Heart left ventricle (tissue), 16 donors: ENCODE data around the gene GMPR. TPM values are rescaled to one million over a fixed set of nuclear protein-coding genes. Genes with fewer than 3 reads are reported as not detected.

Experiments
- ATAC-seq, 4 donors: fragments of 200-7000 bp; cut with Tn5 transposase; one replicate each; pipeline ENCODE4 v1.9.1; 2020 to 2022; ENCODE audit warnings: moderate library complexity in 4 of 4, mild to moderate bottlenecking in 3 of 4, moderate number of reproducible peaks in 1 of 4
- DNase-seq, 5 donors: peaks; one replicate each; pipeline ENCODE4 v3.0.0-alpha.2; 2020
- H3K27ac ChIP-seq, 12 donors: fragments of 200-600 bp; sonication (generic) in 4 of 12; one replicate each; pipeline versions ENCODE4 v1.5.0 to v1.8.0; 2016 to 2022; ENCODE audit warnings: mild to moderate bottlenecking in 2 of 12
- H3K27me3 ChIP-seq, 9 donors: fragments of 200-600 bp; sonication (generic) in 2 of 9; one replicate each; pipeline versions ENCODE4 v1.5.1 to v1.8.0; 2016 to 2022; ENCODE audit warnings: mild to moderate bottlenecking in 3 of 9
- H3K36me3 ChIP-seq, 9 donors: fragments of 200-600 bp; sonication (generic) in 2 of 9; one replicate each; pipeline versions ENCODE4 v1.5.0 to v1.8.0; 2018 to 2022; ENCODE audit warnings: mild to moderate bottlenecking in 2 of 9
- H3K4me1 ChIP-seq, 12 donors: fragments of 200-600 bp; sonication (generic) in 4 of 12; one replicate each; pipeline versions ENCODE4 v1.5.0 to v1.8.0; 2016 to 2022; ENCODE audit warnings: mild to moderate bottlenecking in 3 of 12
- H3K4me3 ChIP-seq, 12 donors: fragments of 200-600 bp; sonication (generic) in 4 of 12; one replicate each; pipeline versions ENCODE4 v1.5.0 to v1.8.0; 2017 to 2022; ENCODE audit warnings: mild to moderate bottlenecking in 9 of 12, moderate library complexity in 4 of 12
- H3K9me3 ChIP-seq, 12 donors: fragments of 200-600 bp; sonication (generic) in 4 of 12; one replicate each; pipeline versions ENCODE4 v1.5.0 to v1.8.0; 2016 to 2022; ENCODE audit warnings: mild to moderate bottlenecking in 1 of 12
- POLR2A ChIP-seq, 2 donors: fragments of 450-650 bp; IDR thresholded peaks; one replicate each; pipeline ENCODE4 v1.6.1; 2017; ENCODE audit warnings: antibody characterized with exemption in 2 of 2, mild to moderate bottlenecking in 2 of 2, moderate library complexity in 2 of 2
- WGBS, 4 donors: extraction: QIAGEN DNeasy Blood & Tissue Kit in 2 of 4; methylation state at CpG; one replicate each; pipeline versions ENCODE4 v1.1.5 to v1.1.7; 2013 to 2018; 5-methylcytosine and 5-hydroxymethylcytosine counted together
- intact Hi-C, 10 donors: fragments of 100-400 bp; cut with DNase I; formaldehyde crosslinking; loops; one replicate each; pipeline versions ENCODE4 v1.11.1 to v1.14.2; 2022
- polyA plus RNA-seq, 2 donors: library from polyadenylated mRNA; stranded (reverse); fragments of 200-250 nt; gene quantifications; one replicate each; pipeline ENCODE4 v1.2.3, GENCODE V29; 2013
- total RNA-seq, 9 donors: library from RNA; depleted of rRNA in 2 of 9; stranded (reverse); fragments of >200 nt in 2 of 9; fragmentation: NEBNext Ultra II Directional in 3 of 9; extraction: Animal tissue kit (Norgen Biotek cat#: 25700) in 3 of 9; gene quantifications; one replicate each; pipeline versions ENCODE4 v1.1.0 to v1.2.4, GENCODE V29; 2016 to 2023
- TF ChIP-seq, protein P1 (sequence below), 12 donors: fragments of 200-600 bp; sonication (generic) in 4 of 12; IDR thresholded peaks; one replicate each; pipeline versions ENCODE4 v1.5.0 to v1.8.0; 2018 to 2022; ENCODE audit warnings: antibody characterized with exemption in 12 of 12, mild to moderate bottlenecking in 5 of 12
- donor health status: ischemic (EF 13 %, LVEDD 7.1; RV severe dilation, severe dysfunction).
- donor health status: healthy with polysubstance abuse.
- donor health status: DM: no; HTN: yes; CAD: no.
- donor health status: DM: no; HTN: no; CAD: no.
- donor health status: ischemic (EF 25% LVEDD 6.9; RV normal size, moderate dysfunction).
- donor health status: ischemic (EF 25% LVEDD 5.7; RV mildly dilated, moderate dysfunction).
- donor health status: healthy.
- donor health status: DM: yes; HTN: yes; CAD: no.
- donor health status: ischemic (EF 35%, LVEDD 5.7; RV mildly dilated, moderate dysfunction).
- donor health status: nonischemic (EF 11% LVEDD 7.7; RV severe dilation, severe dysfunction).
- donor health status: DM: yes; HTN: yes; CAD: no.
- donor health status: PGD.
- donor health status: ischemic (EF 29% LVEDD 5.4; RV normal size, mild dysfunction).
- donor health status: nonischemic (EF 23%, LVEDD 6.1; RV moderate dilation, normal function).

The GMPR gene
- total and polyA plus RNA-seq, 11 donors, result 67.8 to 294 (median 120) TPM

DNA sequence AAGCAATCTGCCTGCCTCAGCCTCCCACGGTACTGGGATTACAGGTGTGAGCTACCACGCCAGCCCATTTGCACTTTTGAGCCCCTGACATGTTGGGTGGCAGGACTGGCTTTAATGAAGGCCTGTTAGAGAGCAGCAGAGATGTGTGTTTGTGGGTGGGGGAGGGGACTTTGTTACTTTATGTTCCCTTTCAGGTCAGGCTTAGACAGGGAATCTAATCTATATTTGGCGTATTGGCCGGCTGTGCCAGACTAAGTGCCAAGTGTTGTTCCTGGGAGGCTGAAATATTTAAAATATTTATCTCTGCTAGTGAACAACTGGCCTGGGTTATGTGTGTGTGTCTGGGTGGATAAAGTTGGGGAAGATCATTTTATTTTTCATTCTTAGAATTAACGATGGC, 6.1 kb downstream of the GMPR start:
- H3K9me3 ChIP-seq, result no peaks in the 10 kb centered on the region
- intact Hi-C loops, result loop anchor here in 2 of 10 donors (2.0 to 5.0 kb wide), 2 partner anchors 32 to 33 kb away; no protein-coding TSS in a partner anchor
- H3K27ac ChIP-seq, result peak overlapping the region; percentile 52 to 92 (median 86)
- peak in 1 of 2 donors; percentile 11 for TF ChIP-seq POLR2A (IDR thresholded peaks at IDR 0.05)
- TF ChIP-seq, protein P1, sequence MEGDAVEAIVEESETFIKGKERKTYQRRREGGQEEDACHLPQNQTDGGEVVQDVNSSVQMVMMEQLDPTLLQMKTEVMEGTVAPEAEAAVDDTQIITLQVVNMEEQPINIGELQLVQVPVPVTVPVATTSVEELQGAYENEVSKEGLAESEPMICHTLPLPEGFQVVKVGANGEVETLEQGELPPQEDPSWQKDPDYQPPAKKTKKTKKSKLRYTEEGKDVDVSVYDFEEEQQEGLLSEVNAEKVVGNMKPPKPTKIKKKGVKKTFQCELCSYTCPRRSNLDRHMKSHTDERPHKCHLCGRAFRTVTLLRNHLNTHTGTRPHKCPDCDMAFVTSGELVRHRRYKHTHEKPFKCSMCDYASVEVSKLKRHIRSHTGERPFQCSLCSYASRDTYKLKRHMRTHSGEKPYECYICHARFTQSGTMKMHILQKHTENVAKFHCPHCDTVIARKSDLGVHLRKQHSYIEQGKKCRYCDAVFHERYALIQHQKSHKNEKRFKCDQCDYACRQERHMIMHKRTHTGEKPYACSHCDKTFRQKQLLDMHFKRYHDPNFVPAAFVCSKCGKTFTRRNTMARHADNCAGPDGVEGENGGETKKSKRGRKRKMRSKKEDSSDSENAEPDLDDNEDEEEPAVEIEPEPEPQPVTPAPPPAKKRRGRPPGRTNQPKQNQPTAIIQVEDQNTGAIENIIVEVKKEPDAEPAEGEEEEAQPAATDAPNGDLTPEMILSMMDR (IDR thresholded peaks at IDR 0.05), result no peak
- DNase-seq (peak in 4 of 5 donors; percentile 48 to 72 (median 57)), ATAC-seq (peak; percentile 70 to 82 (median 79))
- H3K4me3 ChIP-seq, result no peak overlapping the region
- peaks cover 3 to 70% (median 37%) of the 10 kb centered on the region in 12 donors for H3K4me1 ChIP-seq
- H3K27me3 ChIP-seq, result no peaks in the 10 kb centered on the region
- WGBS, 4 donors, result 41 to 72% (median 52%) methylated on average over 4 to 5 of the region's 5 CpGs
- peaks cover 0 to 16% (median 12%) of the 10 kb centered on the region in 9 donors for H3K36me3 ChIP-seq

DNA sequence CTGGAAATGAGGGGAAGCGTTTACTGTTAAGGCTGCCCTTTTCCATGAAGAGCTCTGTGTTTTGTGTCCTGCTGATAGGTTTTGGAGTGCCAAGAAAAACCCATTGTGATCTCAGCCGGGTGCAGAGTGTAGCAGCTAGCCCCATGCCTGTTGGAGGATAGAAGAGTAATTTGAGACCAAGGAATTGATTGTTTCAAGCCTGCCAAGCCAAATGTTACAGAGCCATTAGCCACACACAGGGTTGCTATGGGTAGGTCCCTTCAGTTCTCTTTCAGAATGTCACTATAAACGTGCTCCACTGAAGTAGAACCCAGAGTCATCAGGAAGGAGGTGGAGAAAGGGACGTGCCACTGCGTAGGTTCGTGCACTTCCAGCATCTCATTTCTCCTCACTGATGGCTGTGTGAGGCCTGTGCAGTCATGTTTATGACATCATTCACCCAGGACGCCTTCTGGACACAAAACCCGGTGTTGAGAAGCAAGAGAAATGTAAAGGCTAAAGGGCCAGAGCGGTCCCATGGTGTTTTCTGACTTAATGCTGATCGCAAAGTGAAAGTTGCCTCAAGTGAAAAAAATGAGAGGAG, 6.6 kb downstream of the GMPR start:
- Histone ChIP-seq H3K36me3 (peaks cover 0 to 18% (median 12%) of the 10 kb centered on the region in 9 donors), H3K9me3 (no peaks in the 10 kb centered on the region), H3K27ac (peak overlapping the region; percentile 52 to 92 (median 86)), H3K27me3 (no peaks in the 10 kb centered on the region), H3K4me1 (peaks cover under 1 to 68% (median 35%) of the 10 kb centered on the region in 12 donors), H3K4me3 (no peak overlapping the region)
- TF ChIP-seq, protein P1 (IDR thresholded peaks at IDR 0.05), result no peak
- no peak for TF ChIP-seq POLR2A (IDR thresholded peaks at IDR 0.05)
- ATAC-seq (peak; percentile 60 to 71 (median 68)), DNase-seq (no peak)
- 53 to 59% (median 55%) methylated on average over 10 of the region's 10 CpGs for WGBS, 4 donors
- intact Hi-C loops, result loop anchor here in 2 of 10 donors (2.0 to 5.0 kb wide), 2 partner anchors 32 kb away; no protein-coding TSS in a partner anchor

DNA sequence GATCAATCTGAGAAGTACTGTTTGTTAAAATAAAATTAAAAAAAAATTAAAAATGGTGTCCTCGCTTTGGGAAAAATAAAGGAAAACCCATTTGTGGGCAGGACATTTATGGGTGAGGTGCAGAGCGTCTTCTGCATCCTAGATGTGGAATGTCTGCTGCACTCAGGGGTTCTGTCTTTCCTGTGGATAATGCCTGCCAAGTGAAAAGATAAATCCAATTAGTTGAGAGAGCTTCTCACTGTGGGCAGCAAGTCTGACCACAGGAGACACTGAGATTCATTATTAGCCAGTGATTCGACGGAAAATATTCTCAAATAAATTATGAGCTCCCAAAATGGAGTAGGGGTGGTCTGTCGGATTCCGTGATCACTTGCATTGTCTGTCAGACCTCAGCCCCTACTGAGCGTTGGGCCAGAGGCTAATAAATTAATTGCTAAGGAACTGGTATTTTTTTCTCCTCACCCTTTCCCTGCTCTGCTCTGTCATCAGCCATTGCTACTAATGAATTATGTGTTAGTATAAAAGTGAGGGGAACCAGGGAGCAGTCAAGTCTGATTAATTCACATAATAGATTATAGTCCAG, 10.0 kb downstream of the GMPR start:
- Histone ChIP-seq H3K27ac (peak overlapping the region in 1 of 12 donors; percentile 33), H3K27me3 (no peaks in the 10 kb centered on the region), H3K9me3 (no peaks in the 10 kb centered on the region), H3K36me3 (peaks cover 0 to 51% (median 19%) of the 10 kb centered on the region in 9 donors), H3K4me1 (peaks cover 0 to 45% (median 22%) of the 10 kb centered on the region in 12 donors), H3K4me3 (no peak overlapping the region)
- ATAC-seq, result no peak
- no peak for TF ChIP-seq POLR2A (IDR thresholded peaks at IDR 0.05)
- TF ChIP-seq, protein P1 (IDR thresholded peaks at IDR 0.05), result no peak
- intact Hi-C loops, result no loop called here
- DNase-seq, result no peak
- 83 to 87% (median 85%) methylated on average over 7 of the region's 7 CpGs for WGBS, 4 donors

DNA sequence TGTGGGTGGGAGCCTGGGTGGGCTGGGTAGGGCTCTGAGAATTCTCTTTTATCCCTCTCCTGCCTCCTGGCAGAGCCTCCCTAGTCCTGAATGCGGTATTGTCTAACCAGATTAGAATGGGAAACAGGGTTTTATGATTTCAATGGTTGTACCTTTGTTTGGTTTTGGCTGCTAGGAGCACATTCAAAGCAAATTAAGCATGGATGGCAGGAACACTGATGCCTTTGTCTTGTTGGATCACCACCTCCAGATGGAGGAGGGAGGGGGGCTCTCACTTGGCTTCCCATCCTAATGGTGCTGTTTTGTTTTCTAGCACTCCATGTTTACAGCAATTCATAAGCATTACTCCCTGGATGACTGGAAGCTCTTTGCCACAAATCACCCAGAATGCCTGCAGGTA, 11.6 kb downstream of the GMPR start:
- TF ChIP-seq, protein P1 (IDR thresholded peaks at IDR 0.05), result no peak
- no peak for TF ChIP-seq POLR2A (IDR thresholded peaks at IDR 0.05)
- WGBS, 4 donors, result 77 to 87% (median 82%) methylated on average over 1 of the region's 1 CpG
- Histone ChIP-seq H3K27me3 (no peaks in the 10 kb centered on the region), H3K9me3 (no peaks in the 10 kb centered on the region), H3K4me1 (peaks cover 0 to 32% (median 14%) of the 10 kb centered on the region in 12 donors), H3K4me3 (no peak overlapping the region), H3K27ac (no peak overlapping the region), H3K36me3 (peaks cover 0 to 62% (median 19%) of the 10 kb centered on the region in 9 donors)
- intact Hi-C loops, result no loop called here
- DNase-seq (no peak), ATAC-seq (no peak)
